ENCODE measurements around the gene IMPDH1. TPM values are rescaled to one million over a fixed set of nuclear protein-coding genes. Genes with fewer than 3 reads are reported as not detected.

Gene IMPDH1
- total RNA-seq, 3 donors from 2014 or later (not counting 1 experiment from before 2014, with no cell fraction given) = 77.8 to 94.1 (median 89.6) TPM

DNA sequence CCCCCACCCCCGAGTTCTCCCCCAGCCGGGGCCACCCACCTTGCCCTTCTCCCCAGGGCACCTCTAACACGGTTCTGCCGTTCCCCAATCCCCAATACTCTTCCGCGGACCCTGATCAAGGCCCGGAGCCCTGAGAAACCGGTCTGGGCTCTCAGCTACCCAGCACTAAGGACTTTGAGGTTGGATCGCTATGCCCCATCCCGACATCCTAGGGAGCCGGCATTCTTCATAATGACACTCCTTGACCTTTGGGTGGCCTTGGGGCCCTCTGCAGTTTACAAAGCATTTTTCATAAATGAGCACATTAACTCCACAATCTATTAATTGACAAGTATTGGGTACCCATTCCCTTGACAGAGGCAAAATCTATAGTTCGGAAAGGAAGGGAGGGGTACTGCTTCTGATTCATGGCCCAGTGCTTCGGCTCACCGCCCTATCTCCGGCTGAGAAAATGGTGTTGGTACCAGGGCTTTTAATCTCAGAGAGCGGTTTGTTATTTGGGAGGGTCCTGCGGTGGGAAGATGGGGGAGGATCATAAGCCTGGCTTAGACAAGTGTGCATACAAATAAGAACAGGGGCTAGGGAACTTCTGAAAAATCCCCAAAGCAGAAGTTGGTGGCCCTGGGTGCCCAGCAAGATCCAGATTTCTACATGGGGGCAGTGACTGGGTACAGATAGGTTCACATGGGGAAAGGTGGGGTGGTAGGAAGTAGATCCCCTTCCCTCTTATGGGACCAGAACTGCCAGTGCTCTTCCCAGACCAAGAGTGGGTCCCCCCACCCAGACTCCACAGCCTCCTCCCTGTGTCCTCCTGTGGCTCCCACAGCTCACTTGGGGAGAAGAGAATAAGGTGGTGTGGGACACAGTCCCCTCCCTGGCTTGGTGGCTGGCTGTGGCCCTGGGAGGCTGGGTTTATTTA lies 3.2 kb downstream of the IMPDH1 start:
- no peaks in the 10 kb centered on the region for H3K27me3 Mint-ChIP-seq (ENCODE audit: low read depth in 2 of 2)
- Histone ChIP-seq H3K36me3 (ENCODE audit: control insufficient read depth, insufficient read depth, low read length) (peaks cover 2% of the 10 kb centered on the region), H3K27me3 (ENCODE audit: control insufficient read depth, insufficient read depth, low read length) (no peaks in the 10 kb centered on the region), H3K27ac (ENCODE audit: low read length) (peak overlapping the region; percentile 60), H3K4me1 (ENCODE audit: control insufficient read depth, insufficient read depth, low read length) (peaks cover 64% of the 10 kb centered on the region), H3K9me3 (ENCODE audit: control insufficient read depth, insufficient read depth, low read length) (no peaks in the 10 kb centered on the region), H3K4me3 (ENCODE audit: low read length) (no peak overlapping the region)
- H3K4me3 Mint-ChIP-seq = peak overlapping the region; percentile 84
- intact Hi-C loops (cut with micrococcal nuclease) = loop anchor here (5.0 kb wide), 1 partner anchor 51 kb away; the partner anchor contains the start of gene HILPDA
- ATAC-seq (no peak), DNase-seq (peak in 1 of 2 donors; percentile 33)
- H3K9me3 Mint-ChIP-seq = no peaks in the 10 kb centered on the region
- WGBS (ENCODE audit: insufficient coverage) = 73% methylated on average over 15 of the region's 17 CpGs
- peaks cover 46 to 54% of the 10 kb centered on the region in 2 donors for H3K4me1 Mint-ChIP-seq
- H3K36me3 Mint-ChIP-seq = no peaks in the 10 kb centered on the region
- TF ChIP-seq, protein P1, sequence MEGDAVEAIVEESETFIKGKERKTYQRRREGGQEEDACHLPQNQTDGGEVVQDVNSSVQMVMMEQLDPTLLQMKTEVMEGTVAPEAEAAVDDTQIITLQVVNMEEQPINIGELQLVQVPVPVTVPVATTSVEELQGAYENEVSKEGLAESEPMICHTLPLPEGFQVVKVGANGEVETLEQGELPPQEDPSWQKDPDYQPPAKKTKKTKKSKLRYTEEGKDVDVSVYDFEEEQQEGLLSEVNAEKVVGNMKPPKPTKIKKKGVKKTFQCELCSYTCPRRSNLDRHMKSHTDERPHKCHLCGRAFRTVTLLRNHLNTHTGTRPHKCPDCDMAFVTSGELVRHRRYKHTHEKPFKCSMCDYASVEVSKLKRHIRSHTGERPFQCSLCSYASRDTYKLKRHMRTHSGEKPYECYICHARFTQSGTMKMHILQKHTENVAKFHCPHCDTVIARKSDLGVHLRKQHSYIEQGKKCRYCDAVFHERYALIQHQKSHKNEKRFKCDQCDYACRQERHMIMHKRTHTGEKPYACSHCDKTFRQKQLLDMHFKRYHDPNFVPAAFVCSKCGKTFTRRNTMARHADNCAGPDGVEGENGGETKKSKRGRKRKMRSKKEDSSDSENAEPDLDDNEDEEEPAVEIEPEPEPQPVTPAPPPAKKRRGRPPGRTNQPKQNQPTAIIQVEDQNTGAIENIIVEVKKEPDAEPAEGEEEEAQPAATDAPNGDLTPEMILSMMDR (IDR thresholded peaks at IDR 0.05) = no peak
- H3K27ac Mint-ChIP-seq = peak overlapping the region; percentile 54 to 73

GRCh38 chr7:128405471-128406313 lies 4.1 kb downstream of the IMPDH1 start:
- H3K4me1 Mint-ChIP-seq = peaks cover 46 to 54% of the 10 kb centered on the region in 2 donors
- ATAC-seq = peak; percentile 22 to 38 (median 31)
- Histone ChIP-seq H3K36me3 (ENCODE audit: control insufficient read depth, insufficient read depth, low read length) (peaks cover 9% of the 10 kb centered on the region), H3K4me1 (ENCODE audit: control insufficient read depth, insufficient read depth, low read length) (peaks cover 60% of the 10 kb centered on the region), H3K9me3 (ENCODE audit: control insufficient read depth, insufficient read depth, low read length) (no peaks in the 10 kb centered on the region), H3K4me3 (ENCODE audit: low read length) (peak overlapping the region; percentile 83), H3K27me3 (ENCODE audit: control insufficient read depth, insufficient read depth, low read length) (no peaks in the 10 kb centered on the region), H3K27ac (ENCODE audit: low read length) (peak overlapping the region; percentile 50)
- WGBS (ENCODE audit: insufficient coverage) = under 1% methylated on average over 96 of the region's 107 CpGs
- no peaks in the 10 kb centered on the region for H3K36me3 Mint-ChIP-seq
- DNase-seq = peak; percentile 51 to 83
- intact Hi-C loops (cut with micrococcal nuclease) = loop anchor here (5.0 kb wide), 1 partner anchor 52 kb away; the partner anchor contains the start of gene HILPDA
- peak overlapping the region; percentile 83 for H3K4me3 Mint-ChIP-seq
- no peaks in the 10 kb centered on the region for H3K9me3 Mint-ChIP-seq
- no peaks in the 10 kb centered on the region for H3K27me3 Mint-ChIP-seq (ENCODE audit: low read depth in 2 of 2)
- TF ChIP-seq, protein P1 (IDR thresholded peaks at IDR 0.05) = no peak
- H3K27ac Mint-ChIP-seq = peak overlapping the region in 1 of 2 donors; percentile 73

- H3K4me3 Mint-ChIP-seq = peak overlapping the region; percentile 83
- Histone ChIP-seq H3K27ac (ENCODE audit: low read length) (peak overlapping the region; percentile 42), H3K4me1 (ENCODE audit: control insufficient read depth, insufficient read depth, low read length) (peaks cover 54% of the 10 kb centered on the region), H3K9me3 (ENCODE audit: control insufficient read depth, insufficient read depth, low read length) (no peaks in the 10 kb centered on the region), H3K36me3 (ENCODE audit: control insufficient read depth, insufficient read depth, low read length) (peaks cover 17% of the 10 kb centered on the region), H3K27me3 (ENCODE audit: control insufficient read depth, insufficient read depth, low read length) (no peaks in the 10 kb centered on the region), H3K4me3 (ENCODE audit: low read length) (peak overlapping the region; percentile 83)
- H3K27ac Mint-ChIP-seq = peak overlapping the region in 1 of 2 donors; percentile 75
- no peaks in the 10 kb centered on the region for H3K9me3 Mint-ChIP-seq
- WGBS (ENCODE audit: insufficient coverage) = 31% methylated on average over 13 of the region's 13 CpGs
- intact Hi-C loops (cut with micrococcal nuclease) = loop anchor here (5.0 kb wide), 1 partner anchor 52 kb away; the partner anchor contains the start of gene HILPDA
- H3K27me3 Mint-ChIP-seq (ENCODE audit: low read depth in 2 of 2) = no peaks in the 10 kb centered on the region
- no peak for ATAC-seq
- no peaks in the 10 kb centered on the region for H3K36me3 Mint-ChIP-seq
- TF ChIP-seq, protein P1 (IDR thresholded peaks at IDR 0.05) = no peak
- peaks cover 42 to 49% of the 10 kb centered on the region in 2 donors for H3K4me1 Mint-ChIP-seq
- peak in 1 of 2 donors; percentile 25 for DNase-seq
Observed at GRCh38 chr7:128404886-128405470, 4.8 kb downstream of the IMPDH1 start.
